Breast epithelium (tissue), 4 donors: ENCODE results near the gene PLPPR4. TPM values are rescaled to one million over a fixed set of nuclear protein-coding genes. Genes with fewer than 3 reads are reported as not detected.
"Not testable (repeated sequence)": the region's sequence is repeated elsewhere in the genome, so short reads cannot be mapped to it uniquely, and the experiment has no call there.

ENCODE experiments used
- DNase-seq, 2 donors: peaks; one replicate each; pipeline ENCODE4 v3.0.0-alpha.2; 2019; ENCODE audit warnings: low spot score in 2 of 2
- H3K27ac ChIP-seq, 2 donors: fragments of 200-600 bp; sonication (generic) in 1 of 2; one replicate each; pipeline ENCODE4 v1.5.1; 2016 to 2019; ENCODE audit warnings: mild to moderate bottlenecking in 1 of 2
- H3K27me3 ChIP-seq, 2 donors: fragments of 200-600 bp; sonication (generic) in 1 of 2; one replicate each; pipeline versions ENCODE4 v1.5.1 to v1.6.0; 2017 to 2019; ENCODE audit warnings: control low read depth in 1 of 2, mild to moderate bottlenecking in 1 of 2
- H3K36me3 ChIP-seq: fragments of 200-600 bp; one replicate; pipeline ENCODE4 v1.5.1; 2019
- H3K4me1 ChIP-seq, 2 donors: fragments of 200-600 bp; sonication (generic); one replicate each; pipeline ENCODE4 v1.5.1; 2016 to 2019; ENCODE audit warnings: control low read depth in 1 of 2
- H3K4me3 ChIP-seq, 3 donors: fragments of 200-600 bp; sonication (generic); 1 replicate in 2 of 3; 2 replicates in 1 of 3; pipeline ENCODE4 v1.5.1; 2016 to 2019; ENCODE audit warnings: mild to moderate bottlenecking in 3 of 3, moderate library complexity in 2 of 3
- H3K9me3 ChIP-seq, 2 donors: fragments of 200-600 bp; sonication (generic) in 1 of 2; one replicate each; pipeline ENCODE4 v1.5.1; 2016 to 2019; ENCODE audit warnings: control low read depth in 1 of 2
- POLR2A ChIP-seq: fragments of 450-650 bp; IDR thresholded peaks from one replicate; pipeline ENCODE4 v1.6.1; 2016; ENCODE audit warnings: antibody characterized with exemption, mild to moderate bottlenecking, moderate library complexity
- POLR2AphosphoS5 ChIP-seq, 3 donors: sonication (generic); formaldehyde crosslinking; IDR thresholded peaks; one replicate each; pipeline ENCODE4 v1.6.1; 2017; ENCODE audit warnings: antibody characterized with exemption in 3 of 3
- intact Hi-C: fragments of 100-400 bp; cut with DNase I; formaldehyde crosslinking; loops from one replicate; pipeline ENCODE4 v1.15.1; 2023; ENCODE audit warnings: low total_unique reads
- total RNA-seq, 3 donors: library from RNA; depleted of rRNA; stranded (reverse); fragments of >200 nt; gene quantifications; one replicate each; pipeline ENCODE4 v1.1.0, GENCODE V29; 2016
- TF ChIP-seq, protein P1 (sequence below), 3 donors: fragments of 450-650 bp; IDR thresholded peaks; one replicate each; pipeline ENCODE4 v1.5.1; 2016 to 2017; ENCODE audit warnings: antibody characterized with exemption in 3 of 3, mild to moderate bottlenecking in 3 of 3, moderate library complexity in 3 of 3

Gene PLPPR4
- total RNA-seq, 3 donors from 2014 or later = 0.80 to 2.3 (median 1.3) TPM

DNA sequence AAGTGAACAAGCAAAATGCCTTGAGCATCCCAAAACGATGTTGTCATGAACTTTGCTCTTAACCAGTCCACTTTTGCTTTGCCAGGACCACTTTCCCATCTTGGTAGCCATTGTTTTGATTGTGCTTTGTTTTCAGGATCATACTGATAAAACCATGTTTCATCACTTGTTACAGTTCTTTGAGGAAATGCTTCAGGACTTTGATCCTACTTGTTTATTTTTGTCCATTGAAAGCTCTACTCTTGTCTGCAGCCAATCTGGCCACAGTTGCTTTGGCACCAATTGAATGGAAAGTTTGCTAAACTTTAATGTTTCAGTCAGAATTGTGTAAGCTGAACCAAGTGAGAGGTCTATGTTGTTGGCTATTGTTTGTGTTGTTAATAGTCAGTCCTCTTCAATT is 12.8 kb downstream of the PLPPR4 start:
- intact Hi-C loops = no loop called here
- Histone ChIP-seq H3K4me1 (no peaks in the 10 kb centered on the region), H3K4me3 (no peak overlapping the region), H3K27ac (no peak overlapping the region), H3K9me3 (no peaks in the 10 kb centered on the region), H3K27me3 (no peaks in the 10 kb centered on the region), H3K36me3 (no peaks in the 10 kb centered on the region)
- TF ChIP-seq POLR2A (no peak), POLR2AphosphoS5 (IDR thresholded peaks at IDR 0.05) (no peak)
- TF ChIP-seq, protein P1, sequence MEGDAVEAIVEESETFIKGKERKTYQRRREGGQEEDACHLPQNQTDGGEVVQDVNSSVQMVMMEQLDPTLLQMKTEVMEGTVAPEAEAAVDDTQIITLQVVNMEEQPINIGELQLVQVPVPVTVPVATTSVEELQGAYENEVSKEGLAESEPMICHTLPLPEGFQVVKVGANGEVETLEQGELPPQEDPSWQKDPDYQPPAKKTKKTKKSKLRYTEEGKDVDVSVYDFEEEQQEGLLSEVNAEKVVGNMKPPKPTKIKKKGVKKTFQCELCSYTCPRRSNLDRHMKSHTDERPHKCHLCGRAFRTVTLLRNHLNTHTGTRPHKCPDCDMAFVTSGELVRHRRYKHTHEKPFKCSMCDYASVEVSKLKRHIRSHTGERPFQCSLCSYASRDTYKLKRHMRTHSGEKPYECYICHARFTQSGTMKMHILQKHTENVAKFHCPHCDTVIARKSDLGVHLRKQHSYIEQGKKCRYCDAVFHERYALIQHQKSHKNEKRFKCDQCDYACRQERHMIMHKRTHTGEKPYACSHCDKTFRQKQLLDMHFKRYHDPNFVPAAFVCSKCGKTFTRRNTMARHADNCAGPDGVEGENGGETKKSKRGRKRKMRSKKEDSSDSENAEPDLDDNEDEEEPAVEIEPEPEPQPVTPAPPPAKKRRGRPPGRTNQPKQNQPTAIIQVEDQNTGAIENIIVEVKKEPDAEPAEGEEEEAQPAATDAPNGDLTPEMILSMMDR (IDR thresholded peaks at IDR 0.05) = no peak
- no peak for DNase-seq

DNA sequence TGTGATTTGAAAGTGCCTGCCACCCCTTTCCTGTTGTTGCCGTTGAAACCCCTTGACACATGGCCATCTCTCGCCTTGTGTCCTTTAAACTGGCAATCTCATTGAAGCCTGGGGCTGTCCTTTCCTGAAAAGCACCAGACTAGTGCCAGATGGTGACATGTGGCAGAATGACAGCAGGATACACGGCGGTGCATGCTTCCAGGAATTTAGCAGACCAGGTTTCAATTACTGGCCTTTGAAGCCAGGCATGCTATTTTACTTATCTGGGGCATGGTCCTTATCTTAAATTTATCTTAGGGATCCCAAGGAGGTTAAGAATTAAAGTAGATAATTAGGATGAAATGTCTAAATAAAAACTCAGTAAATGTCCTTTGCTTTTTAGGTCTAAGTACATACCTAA is 15.2 kb downstream of the PLPPR4 start:
- H3K27me3 ChIP-seq = no peaks in the 10 kb centered on the region

DNA sequence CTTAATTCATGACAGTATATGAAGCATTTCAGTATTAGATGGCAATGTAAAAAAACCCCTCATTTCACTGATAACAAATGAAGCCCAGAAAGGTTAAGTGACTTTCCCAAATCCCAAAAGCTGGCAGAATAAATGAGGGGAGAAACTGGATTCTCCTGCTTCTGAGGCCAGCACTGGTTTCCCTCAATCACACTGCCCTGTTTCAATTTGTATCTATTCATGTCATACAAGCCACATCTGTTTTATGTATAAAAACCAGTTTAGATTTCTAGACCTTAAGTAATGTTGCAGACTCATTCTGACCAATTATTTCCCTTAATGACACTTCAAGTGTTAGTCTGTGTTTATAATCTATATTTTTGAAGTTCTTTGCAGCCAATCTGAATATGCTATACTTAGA is 16.8 kb downstream of the PLPPR4 start:
- H3K27ac ChIP-seq = no peak overlapping the region

More for the DNA sequence above, 15.2 kb downstream of the PLPPR4 start:
- Histone ChIP-seq H3K4me1 (no peaks in the 10 kb centered on the region), H3K9me3 (no peaks in the 10 kb centered on the region), H3K36me3 (no peaks in the 10 kb centered on the region), H3K27ac (no peak overlapping the region), H3K4me3 (no peak overlapping the region)
- DNase-seq = no peak
- intact Hi-C loops = no loop called here
- TF ChIP-seq POLR2AphosphoS5 (IDR thresholded peaks at IDR 0.05) (no peak), POLR2A (no peak)
- TF ChIP-seq, protein P1 (IDR thresholded peaks at IDR 0.05) = no peak

DNA sequence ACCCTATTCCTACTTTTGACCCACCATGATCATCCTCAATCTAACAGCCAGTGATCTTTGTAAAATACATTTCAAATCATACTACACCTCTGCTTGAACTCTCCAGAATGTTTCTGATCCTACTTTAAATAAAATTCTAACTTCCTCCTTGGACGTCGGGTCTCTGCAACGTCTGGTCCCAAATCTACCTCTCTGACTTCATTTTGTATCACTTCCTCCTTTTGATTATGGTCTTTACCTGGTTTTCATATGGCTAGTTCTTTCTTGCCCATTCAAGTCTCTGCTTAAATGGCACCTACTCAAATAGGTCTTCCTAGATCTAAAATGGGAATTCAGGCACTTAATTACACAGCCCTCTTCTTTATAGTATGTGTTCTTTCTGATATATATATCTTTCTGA is 18.2 kb downstream of the PLPPR4 start:
- no peak for TF ChIP-seq POLR2AphosphoS5 (IDR thresholded peaks at IDR 0.05)
- TF ChIP-seq POLR2A = no peak
- TF ChIP-seq, protein P1 (IDR thresholded peaks at IDR 0.05) = no peak
- DNase-seq = no peak
- intact Hi-C loops = no loop called here
- H3K36me3 ChIP-seq = no peaks in the 10 kb centered on the region
- no peak overlapping the region for H3K4me3 ChIP-seq
- H3K4me1 ChIP-seq = no peaks in the 10 kb centered on the region
- H3K9me3 ChIP-seq = no peaks in the 10 kb centered on the region
- no peaks in the 10 kb centered on the region for H3K27me3 ChIP-seq
- H3K27ac ChIP-seq = no peak overlapping the region

More for the DNA sequence above, 16.8 kb downstream of the PLPPR4 start:
- intact Hi-C loops = no loop called here
- TF ChIP-seq POLR2AphosphoS5 (IDR thresholded peaks at IDR 0.05) = no peak
- TF ChIP-seq, protein P1 (IDR thresholded peaks at IDR 0.05) = no peak
- H3K27me3 ChIP-seq = no peaks in the 10 kb centered on the region
- no peaks in the 10 kb centered on the region for H3K4me1 ChIP-seq
- H3K36me3 ChIP-seq = no peaks in the 10 kb centered on the region
- H3K9me3 ChIP-seq = no peaks in the 10 kb centered on the region
- DNase-seq = no peak
- H3K4me3 ChIP-seq = no peak overlapping the region

DNA sequence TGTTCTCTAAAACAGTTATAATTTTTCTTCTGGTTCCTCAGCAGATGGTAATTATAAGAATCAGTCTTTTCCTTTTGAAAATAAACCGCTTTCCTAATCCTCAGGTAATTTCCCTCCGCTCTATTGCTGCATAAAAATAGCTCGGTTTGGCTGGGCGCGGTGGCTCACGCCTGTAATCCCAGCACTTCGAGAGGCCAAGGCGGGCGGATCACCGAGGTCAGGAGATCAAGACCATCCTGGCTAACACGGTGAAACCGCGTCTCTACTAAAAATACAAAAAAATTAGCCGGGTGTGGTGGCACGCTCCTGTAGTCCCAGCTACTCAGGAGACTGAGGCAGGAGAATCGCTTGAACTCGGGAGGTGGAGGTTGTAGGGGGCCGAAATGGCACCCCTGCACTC is 19.2 kb downstream of the PLPPR4 start:
- H3K9me3 ChIP-seq, H3K36me3 ChIP-seq, H3K4me3 ChIP-seq, H3K27ac ChIP-seq, H3K27me3 ChIP-seq, DNase-seq, H3K4me1 ChIP-seq, intact Hi-C loops: not testable (repeated sequence)

DNA sequence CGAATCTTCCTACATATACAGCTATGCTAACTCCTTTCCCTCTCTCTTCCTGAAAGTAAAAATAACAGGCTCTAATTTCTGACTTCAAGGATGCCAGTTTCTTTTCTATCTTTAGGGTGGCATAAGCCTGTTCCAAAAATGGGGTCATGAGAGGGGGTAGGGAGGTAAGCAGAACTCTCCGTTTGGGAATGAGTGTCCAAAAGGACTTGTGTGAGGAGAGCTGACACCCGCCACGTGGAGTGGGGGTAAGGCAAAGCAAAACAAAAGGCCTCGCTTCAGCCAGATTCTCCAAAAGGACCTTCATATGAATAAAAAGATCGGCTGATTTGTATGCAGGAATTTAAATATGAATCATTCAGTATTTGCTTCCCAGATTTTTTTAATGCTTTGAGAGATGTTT is 28.6 kb downstream of the PLPPR4 start:
- TF ChIP-seq, protein P1 (IDR thresholded peaks at IDR 0.05) = no peak
- TF ChIP-seq POLR2A = no peak
- TF ChIP-seq POLR2AphosphoS5 (IDR thresholded peaks at IDR 0.05) = no peak
- Histone ChIP-seq H3K4me1 (no peaks in the 10 kb centered on the region), H3K27ac (no peak overlapping the region), H3K4me3 (no peak overlapping the region), H3K9me3 (no peaks in the 10 kb centered on the region), H3K27me3 (no peaks in the 10 kb centered on the region), H3K36me3 (peaks cover 5% of the 10 kb centered on the region)
- intact Hi-C loops = no loop called here
- no peak for DNase-seq
